ENCODE data around the gene A1BG. TPM values are rescaled to one million over a fixed set of nuclear protein-coding genes. Genes with fewer than 3 reads are reported as not detected.

The A1BG gene
- polyA plus RNA-seq, 3 donors: 12.8 to 38.3 (median 14.1) TPM

- WGBS, 3 donors: 90 to 93% (median 92%) methylated on average over 32 of the region's 32 CpGs
- no peak overlapping the region for H3K27ac ChIP-seq (ENCODE audit: low read depth, low read length)
Measured at GRCh38 chr19:58366585-58367430, 13.5 kb upstream of the A1BG start.

- no peak overlapping the region for H3K27ac ChIP-seq (ENCODE audit: low read depth, low read length)
- 54 to 80% (median 56%) methylated on average over 5 of the region's 5 CpGs for WGBS, 3 donors
Measured at GRCh38 chr19:58364146-58364545, 10.9 kb upstream of the A1BG start.

- WGBS, 3 donors: 0 to 1% (median 0%) methylated on average over 63 to 74 of the region's 74 CpGs
- H3K27ac ChIP-seq (ENCODE audit: low read depth, low read length): no peak within 1 kb of the TSS
Measured at GRCh38 chr19:58362272-58362994, 9.1 kb upstream of the A1BG start, which contains the start of gene ZNF497. ZNF497 (minus strand) TSS chr19:58362751; CDS start chr19:58357635, 5,116 bp downstream.

- WGBS, 3 donors: 2 to 4% (median 2%) methylated on average over 28 of the region's 28 CpGs
- no peak overlapping the region for H3K27ac ChIP-seq (ENCODE audit: low read depth, low read length)
Measured at GRCh38 chr19:58361900-58362271, 8.6 kb upstream of the A1BG start.

GRCh38 chr19:58357481-58358145 lies 4.3 kb upstream of the A1BG start:
- 69 to 78% (median 71%) methylated on average over 15 to 19 of the region's 19 CpGs for whole genome bisulfite sequencing, 3 donors
- no peak overlapping the region for H3K27ac ChIP-seq (ENCODE audit: low read depth, low read length)

GRCh38 chr19:58356766-58357480 lies 3.6 kb upstream of the A1BG start:
- WGBS, 3 donors: 26 to 49% (median 48%) methylated on average over 74 to 75 of the region's 75 CpGs
- H3K27ac ChIP-seq (ENCODE audit: low read depth, low read length): no peak overlapping the region

GRCh38 chr19:58355908-58356765 lies 2.8 kb upstream of the A1BG start:
- H3K27ac ChIP-seq (ENCODE audit: low read depth, low read length): no peak overlapping the region
- WGBS, 3 donors: 12 to 40% (median 27%) methylated on average over 92 to 94 of the region's 94 CpGs

- no peak overlapping the region for H3K27ac ChIP-seq (ENCODE audit: low read depth, low read length)
- WGBS, 3 donors: 88 to 93% (median 92%) methylated on average over 10 of the region's 10 CpGs
Measured at GRCh38 chr19:58355215-58355796, 2.0 kb upstream of the A1BG start.

GRCh38 chr19:58354478-58355030 lies 1.3 kb upstream of the A1BG start:
- 78 to 85% (median 79%) methylated on average over 6 of the region's 6 CpGs for WGBS, 3 donors
- H3K27ac ChIP-seq (ENCODE audit: low read depth, low read length): no peak overlapping the region

GRCh38 chr19:58353717-58354477 lies 605 bp upstream of the A1BG start:
- 87 to 90% (median 89%) methylated on average over 15 of the region's 15 CpGs for WGBS, 3 donors
- no peak overlapping the region for H3K27ac ChIP-seq (ENCODE audit: low read depth, low read length)

GRCh38 chr19:58351990-58352755 lies 1.1 kb downstream of the A1BG start:
- no peak overlapping the region for H3K27ac ChIP-seq (ENCODE audit: low read depth, low read length)
- WGBS, 3 donors: 81 to 89% (median 82%) methylated on average over 23 of the region's 23 CpGs

- H3K27ac ChIP-seq (ENCODE audit: low read depth, low read length): no peak overlapping the region
- WGBS, 3 donors: 84 to 90% (median 86%) methylated on average over 7 to 9 of the region's 9 CpGs
Measured at GRCh38 chr19:58351558-58351878, 1.8 kb downstream of the A1BG start.

- H3K27ac ChIP-seq (ENCODE audit: low read depth, low read length): no peak overlapping the region
- WGBS, 3 donors: 65 to 83% (median 68%) methylated on average over 34 of the region's 34 CpGs
Measured at GRCh38 chr19:58350871-58351557, 2.3 kb downstream of the A1BG start.

- whole genome bisulfite sequencing, 3 donors: 25 to 42% (median 29%) methylated on average over 80 to 84 of the region's 84 CpGs
Measured at GRCh38 chr19:58350001-58350861, 3.1 kb downstream of the A1BG start.

More at GRCh38 chr19:58350001-58350861, 3.1 kb downstream of the A1BG start:
- no peak overlapping the region for H3K27ac ChIP-seq (ENCODE audit: low read depth, low read length)

All from adipose tissue (tissue), 3 donors.